OCI-LY3 (cell line): ENCODE data around the gene ZSCAN5A.

Source experiments
- EZH2phosphoT487 ChIP-seq: fragments of 200-600 bp; shearing (Covaris generic); IDR thresholded peaks from 2 replicates; pipeline ENCODE4 v1.6.1; 2018; ENCODE audit warnings: antibody characterized with exemption, mixed run types, low read depth
- TF ChIP-seq, protein P1 (sequence below): fragments of 200-600, 300-600 bp; sonication (generic); IDR thresholded peaks from 2 replicates; pipeline ENCODE4 v1.5.1; 2014; ENCODE audit warnings: antibody characterized with exemption, low read length, low read depth

DNA sequence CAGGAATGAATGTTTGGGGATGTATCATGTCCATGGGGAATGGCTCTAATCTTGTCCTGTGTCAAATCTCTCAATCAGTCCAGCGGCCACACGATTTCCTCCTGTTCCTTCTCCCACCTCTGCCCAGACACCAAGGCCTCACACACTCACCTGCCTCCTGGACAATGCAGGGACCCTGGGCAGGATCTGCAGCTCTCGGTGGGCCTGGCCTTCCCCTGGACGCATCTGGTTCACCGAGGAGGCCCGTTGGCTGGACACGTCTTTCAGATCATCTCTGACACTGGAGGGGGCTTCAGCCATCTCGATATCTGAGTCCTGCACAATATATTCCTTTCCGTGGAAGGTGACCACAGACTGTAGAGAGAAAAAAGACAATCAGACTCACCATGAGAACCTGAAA lies 91.2 kb downstream of the ZSCAN5A start:
- TF ChIP-seq, protein P1, sequence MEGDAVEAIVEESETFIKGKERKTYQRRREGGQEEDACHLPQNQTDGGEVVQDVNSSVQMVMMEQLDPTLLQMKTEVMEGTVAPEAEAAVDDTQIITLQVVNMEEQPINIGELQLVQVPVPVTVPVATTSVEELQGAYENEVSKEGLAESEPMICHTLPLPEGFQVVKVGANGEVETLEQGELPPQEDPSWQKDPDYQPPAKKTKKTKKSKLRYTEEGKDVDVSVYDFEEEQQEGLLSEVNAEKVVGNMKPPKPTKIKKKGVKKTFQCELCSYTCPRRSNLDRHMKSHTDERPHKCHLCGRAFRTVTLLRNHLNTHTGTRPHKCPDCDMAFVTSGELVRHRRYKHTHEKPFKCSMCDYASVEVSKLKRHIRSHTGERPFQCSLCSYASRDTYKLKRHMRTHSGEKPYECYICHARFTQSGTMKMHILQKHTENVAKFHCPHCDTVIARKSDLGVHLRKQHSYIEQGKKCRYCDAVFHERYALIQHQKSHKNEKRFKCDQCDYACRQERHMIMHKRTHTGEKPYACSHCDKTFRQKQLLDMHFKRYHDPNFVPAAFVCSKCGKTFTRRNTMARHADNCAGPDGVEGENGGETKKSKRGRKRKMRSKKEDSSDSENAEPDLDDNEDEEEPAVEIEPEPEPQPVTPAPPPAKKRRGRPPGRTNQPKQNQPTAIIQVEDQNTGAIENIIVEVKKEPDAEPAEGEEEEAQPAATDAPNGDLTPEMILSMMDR: no peak
- TF ChIP-seq EZH2phosphoT487: no peak
